ENCODE measurements around the gene SPACDR.
"Not testable (repeated sequence)": the region's sequence is repeated elsewhere in the genome, so short reads cannot be mapped to it uniquely, and the experiment has no call there.

The SPACDR gene

GRCh38 chr7:100449190-100449795, 14.8 kb downstream of the SPACDR start:
- no peak for TF ChIP-seq CTCF (IDR thresholded peaks at IDR 0.05; ENCODE audit: borderline replicate concordance, control extremely low read depth, extremely low read depth, insufficient read depth, missing control alignments)
- in situ Hi-C loops (cut with MboI; ENCODE audit: low sequenced_read_pairs, unreplicated experiment), result no loop called here
- no peak for DNase-seq (ENCODE audit: low spot score)

DNA sequence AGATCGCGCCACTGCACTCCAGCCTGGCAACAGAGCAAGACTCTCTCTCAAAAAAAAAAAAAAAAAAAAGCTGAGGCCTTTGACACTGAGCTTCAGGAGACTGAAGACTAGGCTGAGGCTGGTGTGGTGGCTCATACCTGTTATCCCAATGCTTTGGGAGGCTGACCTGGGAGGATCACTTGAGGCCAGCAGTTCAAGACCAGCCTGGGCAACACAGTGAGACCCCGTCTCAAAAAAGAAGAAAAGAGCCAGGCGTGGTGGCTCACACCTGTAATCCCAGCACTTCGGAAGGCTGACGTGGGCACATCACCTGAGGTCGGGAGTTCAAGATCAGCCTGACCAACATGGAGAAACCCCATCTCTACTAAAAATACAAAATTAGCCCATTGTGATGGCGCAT, 16.7 kb downstream of the SPACDR start:
- DNase-seq (ENCODE audit: low spot score); in situ Hi-C loops (cut with MboI; ENCODE audit: low sequenced_read_pairs, unreplicated experiment): not testable (repeated sequence)

DNA sequence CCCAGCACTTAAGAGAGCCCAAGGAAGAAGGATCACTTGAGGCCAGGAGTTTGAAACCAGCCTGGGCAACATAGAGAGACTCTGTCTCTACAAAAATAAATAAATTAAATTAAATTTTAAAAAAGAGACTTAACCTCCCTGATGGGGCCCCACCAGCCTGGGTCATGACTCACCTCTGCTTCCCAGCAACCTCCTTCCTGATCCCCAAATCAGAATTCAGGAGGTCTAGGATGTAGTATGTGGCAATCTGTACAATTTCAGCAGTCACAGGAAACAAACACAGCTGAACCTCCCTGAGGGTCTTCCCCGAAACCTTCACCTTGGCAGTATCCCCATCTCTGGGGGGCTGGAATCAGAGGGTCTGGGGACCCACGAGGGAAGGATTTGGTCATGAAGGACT, 18.0 kb downstream of the SPACDR start:
- no peak for DNase-seq (ENCODE audit: low spot score)
- no peak for TF ChIP-seq CTCF (IDR thresholded peaks at IDR 0.05; ENCODE audit: borderline replicate concordance, control extremely low read depth, extremely low read depth, insufficient read depth, missing control alignments)
- in situ Hi-C loops (cut with MboI; ENCODE audit: low sequenced_read_pairs, unreplicated experiment), result no loop called here

DNA sequence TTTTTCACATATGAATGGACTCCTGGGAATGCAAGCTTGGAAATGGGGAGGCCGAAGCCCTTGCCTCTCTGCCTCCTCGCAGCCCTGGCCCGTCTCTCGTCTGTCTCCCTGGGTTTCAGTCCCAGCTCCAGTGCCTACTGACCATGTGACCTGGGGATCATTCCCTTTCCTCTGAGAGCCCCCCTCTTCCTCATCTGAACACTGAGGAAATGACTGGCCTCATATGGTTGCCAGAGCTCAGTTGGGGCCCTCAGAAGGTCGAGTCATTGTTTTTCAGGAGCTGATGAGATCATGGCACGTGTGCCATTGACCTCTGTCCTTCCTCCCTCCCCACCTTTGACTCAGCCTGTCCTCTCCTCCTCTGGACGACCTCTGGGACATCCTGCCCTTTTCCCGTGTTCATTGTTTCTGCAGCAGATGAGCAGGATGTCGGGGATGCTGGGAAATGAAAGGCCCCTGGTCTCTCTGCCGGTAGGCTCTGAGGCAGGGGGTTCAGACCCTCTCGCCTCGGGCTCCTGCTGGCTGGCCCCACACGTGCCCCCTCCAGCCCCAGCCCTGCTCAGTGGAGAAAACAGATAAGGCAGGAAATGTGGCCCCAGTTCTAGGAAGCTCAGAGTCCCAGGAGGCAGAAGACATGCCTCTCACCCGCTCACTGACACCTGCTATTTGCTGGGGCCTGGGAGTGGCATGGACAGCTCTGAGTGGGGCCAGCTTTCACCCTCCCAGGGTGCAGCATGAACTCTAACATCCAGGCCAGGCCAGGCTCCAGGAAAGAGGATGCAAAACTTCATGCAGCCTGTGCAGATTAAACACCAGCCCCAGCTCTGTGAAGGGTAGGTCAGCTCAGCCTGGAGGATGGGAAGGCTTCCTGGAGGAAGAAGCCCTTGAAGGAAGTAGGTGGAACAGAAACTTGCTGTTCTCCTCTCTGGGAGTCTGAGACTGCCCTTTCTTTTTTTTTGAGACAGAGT, 19.5 kb downstream of the SPACDR start:
- peak; percentile 42 for DNase-seq (ENCODE audit: low spot score)
- TF ChIP-seq CTCF (IDR thresholded peaks at IDR 0.05; ENCODE audit: borderline replicate concordance, control extremely low read depth, extremely low read depth, insufficient read depth, missing control alignments), result no peak
- in situ Hi-C loops (cut with MboI; ENCODE audit: low sequenced_read_pairs, unreplicated experiment), result no loop called here

DNA sequence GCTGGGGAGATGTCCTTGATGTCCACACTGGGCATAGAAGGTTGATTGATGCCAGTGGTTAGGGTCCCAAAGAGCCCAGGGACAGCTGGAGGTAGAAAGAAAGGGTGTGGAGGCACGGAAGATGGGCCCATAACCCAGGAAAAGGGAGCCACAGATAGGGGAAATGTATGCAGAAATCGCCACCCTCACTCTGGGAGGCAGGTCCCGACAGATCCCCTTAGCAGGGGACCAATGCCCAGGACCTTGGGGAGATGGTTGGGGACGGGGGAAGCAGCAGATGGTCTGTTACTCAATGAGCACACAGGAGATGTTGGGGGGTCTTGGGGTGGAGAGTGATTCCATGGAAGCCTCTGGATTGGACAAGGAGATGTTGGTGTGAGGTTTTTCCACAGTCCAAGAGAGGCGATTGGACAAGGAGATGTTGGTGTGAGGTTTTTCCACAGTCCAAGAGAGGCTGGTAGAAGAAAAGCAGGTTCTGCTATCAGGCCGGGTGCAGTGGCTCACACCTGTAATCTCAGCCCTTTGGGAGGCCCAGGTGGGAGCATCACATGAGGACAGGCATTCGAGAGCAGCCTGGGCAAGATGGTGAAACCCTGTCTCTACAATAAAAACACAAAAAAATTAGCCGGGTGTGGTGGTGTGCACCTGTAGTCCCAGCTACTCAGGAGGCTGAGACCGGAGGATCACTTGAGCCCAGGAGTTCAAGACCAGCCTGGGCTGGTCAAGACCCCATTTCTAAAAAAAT, 20.8 kb downstream of the SPACDR start:
- no peak for TF ChIP-seq CTCF (IDR thresholded peaks at IDR 0.05; ENCODE audit: borderline replicate concordance, control extremely low read depth, extremely low read depth, insufficient read depth, missing control alignments)
- DNase-seq (ENCODE audit: low spot score), result no peak
- in situ Hi-C loops (cut with MboI; ENCODE audit: low sequenced_read_pairs, unreplicated experiment), result no loop called here

GRCh38 chr7:100441641-100442535, 22.2 kb downstream of the SPACDR start:
- in situ Hi-C loops (cut with MboI; ENCODE audit: low sequenced_read_pairs, unreplicated experiment), result no loop called here
- no peak for DNase-seq (ENCODE audit: low spot score)
- no peak for TF ChIP-seq CTCF (IDR thresholded peaks at IDR 0.05; ENCODE audit: borderline replicate concordance, control extremely low read depth, extremely low read depth, insufficient read depth, missing control alignments)

- in situ Hi-C loops (cut with MboI; ENCODE audit: low sequenced_read_pairs, unreplicated experiment); DNase-seq (ENCODE audit: low spot score): not testable (repeated sequence)
Observed at GRCh38 chr7:100439244-100439643, 24.8 kb downstream of the SPACDR start.

- DNase-seq (ENCODE audit: low spot score); in situ Hi-C loops (cut with MboI; ENCODE audit: low sequenced_read_pairs, unreplicated experiment): not testable (repeated sequence)
Observed at GRCh38 chr7:100438731-100439130, 25.3 kb downstream of the SPACDR start.

Measured in GM13976 (cell line).